WTC11 (cell line): ENCODE measurements around the gene MRGPRF.

Source experiments
- JUN ChIP-seq: sonication (generic); formaldehyde crosslinking; IDR thresholded peaks from 2 replicates; pipeline ENCODE4 v1.8.0; 2023; ENCODE audit warnings: mild to moderate bottlenecking, missing genetic modification reagents
- TF ChIP-seq, protein P1 (sequence below): sonication (generic); formaldehyde crosslinking; conservative IDR thresholded peaks from 2 replicates; pipeline ENCODE4 v1.8.1; 2022; ENCODE audit warnings: mild to moderate bottlenecking, missing genetic modification reagents
- TF ChIP-seq, protein P2 (sequence below): fragments of 200-600 bp; IDR thresholded peaks from 2 replicates; pipeline ENCODE4 v1.8.0; 2022; ENCODE audit warnings: antibody characterized with exemption

DNA sequence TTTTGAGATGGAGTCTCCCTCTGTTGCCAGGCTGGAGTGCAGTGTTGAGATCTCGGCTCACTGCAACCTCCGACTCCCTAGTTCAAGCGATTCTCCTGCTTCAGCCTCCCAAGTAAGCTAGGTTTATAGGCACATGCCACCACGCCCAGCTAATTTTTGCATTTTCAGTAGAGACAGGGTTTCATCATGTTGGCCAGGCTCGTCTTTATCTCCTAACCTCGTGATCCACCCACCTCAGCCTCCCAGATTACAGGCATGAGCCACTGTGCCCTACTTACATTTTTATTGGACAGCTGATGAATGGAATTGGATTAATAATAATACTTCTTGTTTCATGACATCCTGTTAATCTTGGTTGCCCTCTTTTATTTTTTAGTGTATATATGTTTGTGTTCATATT lies 29.2 kb downstream of the MRGPRF start:
- TF ChIP-seq, protein P1, sequence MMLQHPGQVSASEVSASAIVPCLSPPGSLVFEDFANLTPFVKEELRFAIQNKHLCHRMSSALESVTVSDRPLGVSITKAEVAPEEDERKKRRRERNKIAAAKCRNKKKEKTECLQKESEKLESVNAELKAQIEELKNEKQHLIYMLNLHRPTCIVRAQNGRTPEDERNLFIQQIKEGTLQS (CRISPR knock-in tag), result no peak
- TF ChIP-seq, protein P2, sequence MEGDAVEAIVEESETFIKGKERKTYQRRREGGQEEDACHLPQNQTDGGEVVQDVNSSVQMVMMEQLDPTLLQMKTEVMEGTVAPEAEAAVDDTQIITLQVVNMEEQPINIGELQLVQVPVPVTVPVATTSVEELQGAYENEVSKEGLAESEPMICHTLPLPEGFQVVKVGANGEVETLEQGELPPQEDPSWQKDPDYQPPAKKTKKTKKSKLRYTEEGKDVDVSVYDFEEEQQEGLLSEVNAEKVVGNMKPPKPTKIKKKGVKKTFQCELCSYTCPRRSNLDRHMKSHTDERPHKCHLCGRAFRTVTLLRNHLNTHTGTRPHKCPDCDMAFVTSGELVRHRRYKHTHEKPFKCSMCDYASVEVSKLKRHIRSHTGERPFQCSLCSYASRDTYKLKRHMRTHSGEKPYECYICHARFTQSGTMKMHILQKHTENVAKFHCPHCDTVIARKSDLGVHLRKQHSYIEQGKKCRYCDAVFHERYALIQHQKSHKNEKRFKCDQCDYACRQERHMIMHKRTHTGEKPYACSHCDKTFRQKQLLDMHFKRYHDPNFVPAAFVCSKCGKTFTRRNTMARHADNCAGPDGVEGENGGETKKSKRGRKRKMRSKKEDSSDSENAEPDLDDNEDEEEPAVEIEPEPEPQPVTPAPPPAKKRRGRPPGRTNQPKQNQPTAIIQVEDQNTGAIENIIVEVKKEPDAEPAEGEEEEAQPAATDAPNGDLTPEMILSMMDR, result no peak
- TF ChIP-seq JUN (CRISPR knock-in tag), result no peak
